Transverse colon (tissue), 4 donors: ENCODE measurements around the gene COL4A1.

ENCODE experiments used
- CTCF ChIP-seq, 5 experiments: fragments of 200-600 bp in 3 of 5; fragments of 450-650 bp in 2 of 5; sonication (generic) in 3 of 5; IDR thresholded peaks; 1 replicate in 2 of 5; 2 replicates in 3 of 5; pipeline ENCODE4 v1.5.1; 2016 to 2017; ENCODE audit warnings: antibody characterized with exemption in 5 of 5, inconsistent platforms in 3 of 5, mild to moderate bottlenecking in 2 of 5, moderate library complexity in 1 of 5
- POLR2AphosphoS5 ChIP-seq, 3 donors: sonication (generic); formaldehyde crosslinking; IDR thresholded peaks; one replicate each; pipeline ENCODE4 v1.6.1; 2016; ENCODE audit warnings: antibody characterized with exemption in 3 of 3

- TF ChIP-seq CTCF (IDR thresholded peaks at IDR 0.05) (no peak), POLR2AphosphoS5 (IDR thresholded peaks at IDR 0.05) (no peak)
Measured at GRCh38 chr13:110301083-110301482, 5.9 kb downstream of the COL4A1 start.
